HEK293 (cell line): ENCODE data around the gene ITPRIPL1.

Source experiments
- CTCF ChIA-PET: fragments of 350-600 bp; formaldehyde crosslinking; extraction: SDS; loops from one replicate; lab custom pipeline; 2021; ENCODE audit warnings: antibody characterized with exemption; lab: Yijun Ruan, JAX
- POLR2A ChIA-PET: fragments of 300-600 bp; formaldehyde crosslinking; extraction: SDS; loops from one replicate; lab custom pipeline; 2020; ENCODE audit warnings: antibody characterized with exemption, inconsistent platforms; lab: Yijun Ruan, JAX
- H3K27ac ChIP-seq: fragments of 200-500 bp; sonication (Bioruptor generic); 2 replicates; pipeline ENCODE4 v1.5.1; 2014; ENCODE audit warnings: low read depth, low read length, control low read depth, inconsistent platforms; ENCODE audit errors: extremely low read depth
- H3K36me3 ChIP-seq, 2 experiments: fragments of 200-500 bp in 1 of 2; sonication (Bioruptor generic) in 1 of 2; 1 replicate in 1 of 2; 2 replicates in 1 of 2; pipeline ENCODE4 v1.5.1; 2014 to 2017; ENCODE audit warnings: inconsistent platforms in 2 of 2, low read length in 2 of 2; ENCODE audit not compliant: control insufficient read depth in 2 of 2, insufficient read depth in 1 of 2
- H3K4me1 ChIP-seq: fragments of 200-500 bp; sonication (Bioruptor generic); 2 replicates; pipeline ENCODE4 v1.5.1; 2014; ENCODE audit warnings: mild to moderate bottlenecking, low read length, inconsistent platforms; ENCODE audit not compliant: control insufficient read depth, insufficient read depth
- H3K4me3 ChIP-seq: 2 replicates; pipeline ENCODE4 v1.5.1; 2011; ENCODE audit warnings: low read depth, mild to moderate bottlenecking, control low read depth, low read length, moderate library complexity
- H3K9me3 ChIP-seq: fragments of 200-500 bp; sonication (Bioruptor generic); 2 replicates; pipeline ENCODE4 v1.5.1; 2014; ENCODE audit warnings: low read depth, low read length, inconsistent platforms; ENCODE audit not compliant: control insufficient read depth, insufficient read depth
- ELK4 ChIP-seq: IDR thresholded peaks from 2 replicates; pipeline ENCODE4 v1.6.1; 2011; ENCODE audit warnings: mild to moderate bottlenecking, low read depth, low read length, borderline replicate concordance
- IKZF3 ChIP-seq: fragments of 450-650 bp; IDR thresholded peaks from 2 replicates; pipeline ENCODE4 v1.5.0; 2018; ENCODE audit warnings: missing biosample characterization, mild to moderate bottlenecking, missing genetic modification characterization, moderate library complexity
- KLF1 ChIP-seq: fragments of 450-650 bp; formaldehyde crosslinking; IDR thresholded peaks from 2 replicates; pipeline ENCODE4 v1.5.1; 2016; ENCODE audit warnings: missing biosample characterization, missing genetic modification characterization
- KLF10 ChIP-seq: fragments of 450-650 bp; IDR thresholded peaks from 2 replicates; pipeline ENCODE4 v1.5.1; 2018; ENCODE audit warnings: missing biosample characterization, mild to moderate bottlenecking, missing genetic modification characterization
- KLF8 ChIP-seq: fragments of 450-650 bp; formaldehyde crosslinking; IDR thresholded peaks from 2 replicates; pipeline ENCODE4 v1.5.1; 2016; ENCODE audit warnings: missing biosample characterization, missing genetic modification characterization
- KLF9 ChIP-seq: fragments of 450-650 bp; formaldehyde crosslinking; IDR thresholded peaks from 2 replicates; pipeline ENCODE4 v1.5.1; 2016; ENCODE audit warnings: missing biosample characterization, missing genetic modification characterization, low read depth
- PBX3 ChIP-seq: sonication (generic); formaldehyde crosslinking; IDR thresholded peaks from 2 replicates; pipeline ENCODE4 v1.8.1; 2022; ENCODE audit warnings: mild to moderate bottlenecking, moderate library complexity, missing genetic modification reagents
- RBAK ChIP-seq: fragments of 450-650 bp; formaldehyde crosslinking; IDR thresholded peaks from 2 replicates; pipeline ENCODE4 v1.5.1; 2016; ENCODE audit warnings: missing biosample characterization, missing genetic modification characterization
- SP2 ChIP-seq: fragments of 450-650 bp; formaldehyde crosslinking; IDR thresholded peaks from 2 replicates; pipeline ENCODE4 v1.5.1; 2016; ENCODE audit warnings: missing biosample characterization, missing genetic modification characterization
- SP3 ChIP-seq: fragments of 450-650 bp; formaldehyde crosslinking; IDR thresholded peaks from 2 replicates; pipeline ENCODE4 v1.5.1; 2016; ENCODE audit warnings: missing biosample characterization, missing genetic modification characterization
- SP7 ChIP-seq: fragments of 450-650 bp; formaldehyde crosslinking; IDR thresholded peaks from 2 replicates; pipeline ENCODE4 v1.5.1; 2016; ENCODE audit warnings: missing biosample characterization, missing genetic modification characterization
- ZBTB21 ChIP-seq: fragments of 450-650 bp; formaldehyde crosslinking; IDR thresholded peaks from 2 replicates; pipeline ENCODE4 v1.5.1; 2017; ENCODE audit warnings: missing biosample characterization, missing genetic modification characterization
- ZNF211 ChIP-seq: fragments of 450-650 bp; formaldehyde crosslinking; IDR thresholded peaks from 2 replicates; pipeline ENCODE4 v1.5.1; 2016; ENCODE audit warnings: low read depth, missing biosample characterization, missing genetic modification characterization
- ZNF324 ChIP-seq: fragments of 450-650 bp; formaldehyde crosslinking; IDR thresholded peaks from 2 replicates; pipeline ENCODE4 v1.5.1; 2016; ENCODE audit warnings: missing biosample characterization, missing genetic modification characterization
- ZNF335 ChIP-seq: fragments of 450-650 bp; formaldehyde crosslinking; conservative IDR thresholded peaks from 2 replicates; pipeline ENCODE4 v1.5.1; 2016; ENCODE audit warnings: missing biosample characterization, missing genetic modification characterization
- ZNF366 ChIP-seq: fragments of 450-650 bp; formaldehyde crosslinking; conservative IDR thresholded peaks from 2 replicates; pipeline ENCODE4 v1.5.1; 2016; ENCODE audit warnings: missing biosample characterization, missing genetic modification characterization
- ZNF600 ChIP-seq: fragments of 450-650 bp; formaldehyde crosslinking; IDR thresholded peaks from 2 replicates; pipeline ENCODE4 v1.5.1; 2016; ENCODE audit warnings: missing biosample characterization, missing genetic modification characterization
- ZNF639 ChIP-seq: fragments of 450-650 bp; formaldehyde crosslinking; IDR thresholded peaks from 2 replicates; pipeline ENCODE4 v1.5.1; 2016; ENCODE audit warnings: missing biosample characterization, missing genetic modification characterization
- ZNF660 ChIP-seq: fragments of 450-650 bp; IDR thresholded peaks from 2 replicates; pipeline ENCODE4 v1.5.1; 2018; ENCODE audit warnings: missing biosample characterization, mild to moderate bottlenecking, missing genetic modification characterization
- ZNF76 ChIP-seq: fragments of 450-650 bp; formaldehyde crosslinking; IDR thresholded peaks from 2 replicates; pipeline ENCODE4; 2016; ENCODE audit warnings: low read depth, missing biosample characterization, missing genetic modification characterization, borderline replicate concordance
- ZNF785 ChIP-seq: fragments of 450-650 bp; formaldehyde crosslinking; IDR thresholded peaks from 2 replicates; pipeline ENCODE4 v1.5.1; 2016; ENCODE audit warnings: missing biosample characterization, missing genetic modification characterization
- ZNF792 ChIP-seq: fragments of 450-650 bp; formaldehyde crosslinking; IDR thresholded peaks from 2 replicates; pipeline ENCODE4 v1.5.1; 2016; ENCODE audit warnings: missing biosample characterization, missing genetic modification characterization
- TF ChIP-seq, protein P1 (sequence below): fragments of 450-650 bp; formaldehyde crosslinking; IDR thresholded peaks from 2 replicates; pipeline ENCODE4 v1.5.1; 2016; ENCODE audit warnings: missing biosample characterization, missing genetic modification characterization
- TF ChIP-seq, protein P2 (sequence below): fragments of 450-650 bp; formaldehyde crosslinking; IDR thresholded peaks from 2 replicates; pipeline ENCODE4 v1.5.1; 2016; ENCODE audit warnings: missing biosample characterization, missing genetic modification characterization
- TF ChIP-seq, protein P3 (sequence below): fragments of 450-650 bp; formaldehyde crosslinking; IDR thresholded peaks from 2 replicates; pipeline ENCODE4 v1.5.1; 2017; ENCODE audit warnings: missing biosample characterization, missing genetic modification characterization

The ITPRIPL1 gene

GRCh38 chr2:96305091-96305978, 19.8 kb upstream of the ITPRIPL1 start, which contains the start of gene SNRNP200:
TSS of gene SNRNP200 (minus strand) at chr2:96305546. CDS start at chr2:96305437, 109 bp downstream.
- ChIA-PET CTCF (interaction anchor here (0.6 to 1.7 kb wide), 7 partner anchors 30 to 206 kb away, joined by 3 to 4 read pairs (median 3); no protein-coding TSS in a partner anchor), POLR2A (interaction anchor here (0.5 to 2.0 kb wide), 8 partner anchors 16 to 123 kb away, joined by 3 to 16 read pairs (median 4); partner anchors contain the start of genes CIAO1, NCAPH and TMEM127)
- H3K4me3 ChIP-seq: peak within 1 kb of the TSS; percentile 76
- TF ChIP-seq KLF9 (tag by site-specific recombination) (peak; percentile 99), ZNF600 (tag by site-specific recombination) (peak; percentile 51), ZNF792 (tag by site-specific recombination) (no peak), ZNF335 (peak; percentile 84), RBAK (no peak), KLF10 (peak; percentile 92), KLF8 (peak; percentile 95), SP7 (tag by site-specific recombination) (peak; percentile 72), SP2 (tag by site-specific recombination) (peak; percentile 93), ZNF366 (peak; percentile 85), ZBTB21 (tag by site-specific recombination) (peak; percentile 27; the same call in 1 of the 2 replicates), ZNF785 (tag by site-specific recombination) (no peak), ELK4 (peak; percentile 65; the same call in 1 of the 2 replicates), IKZF3 (tag by site-specific recombination) (no peak), ZNF76 (tag by site-specific recombination) (peak; percentile 61; the same call in 1 of the 2 replicates), SP3 (tag by site-specific recombination) (peak; percentile 96), ZNF324 (tag by site-specific recombination) (peak; percentile 48; the same call in 1 of the 2 replicates), ZNF660 (tag by site-specific recombination) (no peak), KLF1 (tag by site-specific recombination) (peak; percentile 93), ZNF639 (0 out of 2 replicates have a peak, but pooled peaks have one; percentile 27), ZNF211 (tag by site-specific recombination) (no peak), PBX3 (CRISPR knock-in tag) (peak; percentile 51; the same call in 1 of the 2 replicates)
- TF ChIP-seq, protein P1, sequence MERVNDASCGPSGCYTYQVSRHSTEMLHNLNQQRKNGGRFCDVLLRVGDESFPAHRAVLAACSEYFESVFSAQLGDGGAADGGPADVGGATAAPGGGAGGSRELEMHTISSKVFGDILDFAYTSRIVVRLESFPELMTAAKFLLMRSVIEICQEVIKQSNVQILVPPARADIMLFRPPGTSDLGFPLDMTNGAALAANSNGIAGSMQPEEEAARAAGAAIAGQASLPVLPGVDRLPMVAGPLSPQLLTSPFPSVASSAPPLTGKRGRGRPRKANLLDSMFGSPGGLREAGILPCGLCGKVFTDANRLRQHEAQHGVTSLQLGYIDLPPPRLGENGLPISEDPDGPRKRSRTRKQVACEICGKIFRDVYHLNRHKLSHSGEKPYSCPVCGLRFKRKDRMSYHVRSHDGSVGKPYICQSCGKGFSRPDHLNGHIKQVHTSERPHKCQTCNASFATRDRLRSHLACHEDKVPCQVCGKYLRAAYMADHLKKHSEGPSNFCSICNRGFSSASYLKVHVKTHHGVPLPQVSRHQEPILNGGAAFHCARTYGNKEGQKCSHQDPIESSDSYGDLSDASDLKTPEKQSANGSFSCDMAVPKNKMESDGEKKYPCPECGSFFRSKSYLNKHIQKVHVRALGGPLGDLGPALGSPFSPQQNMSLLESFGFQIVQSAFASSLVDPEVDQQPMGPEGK (tag by site-specific recombination): peak; percentile 75; the same call in 1 of the 2 replicates
- TF ChIP-seq, protein P2, sequence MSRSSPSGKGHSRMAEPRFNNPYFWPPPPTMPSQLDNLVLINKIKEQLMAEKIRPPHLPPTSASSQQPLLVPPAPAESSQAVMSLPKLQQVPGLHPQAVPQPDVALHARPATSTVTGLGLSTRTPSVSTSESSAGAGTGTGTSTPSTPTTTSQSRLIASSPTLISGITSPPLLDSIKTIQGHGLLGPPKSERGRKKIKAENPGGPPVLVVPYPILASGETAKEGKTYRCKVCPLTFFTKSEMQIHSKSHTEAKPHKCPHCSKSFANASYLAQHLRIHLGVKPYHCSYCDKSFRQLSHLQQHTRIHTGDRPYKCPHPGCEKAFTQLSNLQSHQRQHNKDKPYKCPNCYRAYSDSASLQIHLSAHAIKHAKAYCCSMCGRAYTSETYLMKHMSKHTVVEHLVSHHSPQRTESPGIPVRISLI (tag by site-specific recombination): peak; percentile 88
- TF ChIP-seq, protein P3, sequence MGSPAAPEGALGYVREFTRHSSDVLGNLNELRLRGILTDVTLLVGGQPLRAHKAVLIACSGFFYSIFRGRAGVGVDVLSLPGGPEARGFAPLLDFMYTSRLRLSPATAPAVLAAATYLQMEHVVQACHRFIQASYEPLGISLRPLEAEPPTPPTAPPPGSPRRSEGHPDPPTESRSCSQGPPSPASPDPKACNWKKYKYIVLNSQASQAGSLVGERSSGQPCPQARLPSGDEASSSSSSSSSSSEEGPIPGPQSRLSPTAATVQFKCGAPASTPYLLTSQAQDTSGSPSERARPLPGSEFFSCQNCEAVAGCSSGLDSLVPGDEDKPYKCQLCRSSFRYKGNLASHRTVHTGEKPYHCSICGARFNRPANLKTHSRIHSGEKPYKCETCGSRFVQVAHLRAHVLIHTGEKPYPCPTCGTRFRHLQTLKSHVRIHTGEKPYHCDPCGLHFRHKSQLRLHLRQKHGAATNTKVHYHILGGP (tag by site-specific recombination): no peak

More at GRCh38 chr2:96305091-96305978, 19.8 kb upstream of the ITPRIPL1 start, which contains the start of gene SNRNP200:
- Histone ChIP-seq H3K4me1 (peaks cover 9% of the 10 kb centered on the region; the same call in 1 of the 2 replicates), H3K9me3 (no peaks in the 10 kb centered on the region), H3K36me3 (peaks cover 27 to 43% of the 10 kb centered on the region in 2 experiments), H3K27ac (peak within 1 kb of the TSS; percentile 69)
